IPS-11a (cell line): ENCODE measurements around the gene CSRP1.
"Not testable (repeated sequence)": the region's sequence is repeated elsewhere in the genome, so short reads cannot be mapped to it uniquely, and the experiment has no call there.

Experiments
- H3K4me3 ChIP-seq: one replicate; pipeline ENCODE4 v1.5.1; 2013; ENCODE audit warnings: low read depth, low read length, control low read depth

The CSRP1 gene

GRCh38 chr1:201506557-201507359 is at the start of gene CSRP1:
Gene CSRP1, minus strand, starts transcription at chr1:201507123. Its CDS starts 10,820 bp downstream, at chr1:201496303.
- H3K4me3 ChIP-seq, result peak within 1 kb of the TSS; percentile 49

DNA sequence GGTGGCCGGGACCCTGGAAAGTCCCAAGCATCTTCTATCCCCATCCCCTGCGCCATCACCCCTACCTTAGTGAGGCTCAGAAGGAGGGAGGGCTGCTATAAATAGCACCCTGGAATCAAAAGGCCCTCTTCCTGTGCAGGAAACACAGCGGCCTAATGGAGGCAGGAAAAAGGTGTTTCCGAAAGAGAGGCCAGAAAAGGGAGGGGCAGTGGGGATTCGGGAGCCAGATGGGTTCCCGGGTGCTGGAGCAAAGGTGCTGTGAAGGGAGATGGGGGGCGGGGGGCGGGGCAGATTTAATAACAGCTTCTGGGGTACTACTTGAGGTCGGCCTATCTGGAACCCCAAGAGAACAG is 48.6 kb upstream of the CSRP1 start:
- no peak overlapping the region for H3K4me3 ChIP-seq

DNA sequence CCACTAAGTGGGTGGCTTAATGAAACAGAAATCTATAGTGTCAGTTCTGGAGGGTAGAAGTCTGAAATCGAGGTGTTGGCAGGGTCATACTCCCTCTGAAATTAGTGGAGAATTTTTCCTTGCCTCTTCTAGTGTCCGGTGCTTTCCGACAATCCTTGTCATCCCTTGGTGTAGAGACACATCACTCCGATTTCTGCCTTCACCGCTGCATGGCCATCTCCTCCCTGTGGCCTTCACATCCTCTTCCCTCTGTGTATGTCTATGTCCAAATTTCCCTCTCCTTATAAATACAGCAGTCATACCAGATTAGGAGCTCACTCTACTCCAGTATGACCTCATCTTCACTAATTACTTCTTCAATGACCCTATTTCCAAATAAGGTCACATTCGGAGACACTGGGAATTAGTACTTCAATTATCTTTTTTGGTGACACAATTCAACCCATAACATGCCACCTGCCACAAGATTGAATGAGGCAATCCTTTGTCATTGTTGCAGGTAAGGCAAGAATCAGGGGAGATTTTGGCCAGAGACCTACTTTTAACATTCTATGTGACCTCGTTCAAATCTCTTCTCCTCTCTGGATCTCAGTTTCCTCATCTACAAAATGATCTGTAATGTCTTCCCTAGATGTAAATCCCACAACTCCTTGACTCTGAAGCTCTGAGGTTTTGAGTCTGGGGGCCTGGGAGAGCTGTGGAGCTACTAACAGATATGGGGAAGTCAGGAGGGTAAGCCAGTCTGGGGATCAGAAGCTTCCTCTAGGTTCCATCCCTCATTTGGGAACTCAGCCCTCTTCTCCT is 48.1 kb upstream of the CSRP1 start:
- no peak overlapping the region for H3K4me3 ChIP-seq

- H3K4me3 ChIP-seq, result no peak overlapping the region
Observed at GRCh38 chr1:201554190-201554600, 47.3 kb upstream of the CSRP1 start.

DNA sequence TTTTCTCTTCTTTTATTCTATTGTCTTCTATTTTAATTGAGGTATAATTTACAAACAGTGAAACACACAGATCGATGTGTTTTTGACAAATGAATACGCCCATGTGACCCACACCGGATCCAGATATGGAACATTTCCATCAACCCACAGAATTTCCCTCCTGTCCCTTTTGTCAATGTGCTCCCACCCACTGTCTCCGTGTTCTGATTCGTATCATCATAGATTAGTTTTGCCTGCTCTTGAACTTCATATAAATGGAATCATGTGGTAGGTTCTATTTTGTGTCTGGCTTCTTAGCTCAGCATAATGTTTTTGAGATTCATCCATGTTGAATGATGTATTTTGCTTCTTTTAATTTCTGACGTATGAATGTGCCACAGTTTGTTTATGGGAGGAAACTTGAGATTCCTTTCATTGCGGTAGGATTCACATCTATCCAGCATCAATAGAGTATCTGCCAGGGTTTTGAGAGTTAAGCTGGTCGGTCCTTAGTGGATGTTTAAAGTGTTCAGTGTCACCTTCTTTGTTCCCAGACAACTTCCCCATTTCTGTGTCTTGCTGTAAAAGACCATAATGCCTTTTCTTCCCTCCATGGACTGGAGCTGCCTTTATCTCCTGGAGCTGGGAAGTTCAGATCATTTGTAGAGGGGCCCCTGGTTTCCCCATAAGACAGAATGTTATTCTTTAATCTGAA is 46.7 kb upstream of the CSRP1 start:
- no peak overlapping the region for H3K4me3 ChIP-seq

GRCh38 chr1:201552941-201553351 is 46.0 kb upstream of the CSRP1 start:
- H3K4me3 ChIP-seq, result no peak overlapping the region

DNA sequence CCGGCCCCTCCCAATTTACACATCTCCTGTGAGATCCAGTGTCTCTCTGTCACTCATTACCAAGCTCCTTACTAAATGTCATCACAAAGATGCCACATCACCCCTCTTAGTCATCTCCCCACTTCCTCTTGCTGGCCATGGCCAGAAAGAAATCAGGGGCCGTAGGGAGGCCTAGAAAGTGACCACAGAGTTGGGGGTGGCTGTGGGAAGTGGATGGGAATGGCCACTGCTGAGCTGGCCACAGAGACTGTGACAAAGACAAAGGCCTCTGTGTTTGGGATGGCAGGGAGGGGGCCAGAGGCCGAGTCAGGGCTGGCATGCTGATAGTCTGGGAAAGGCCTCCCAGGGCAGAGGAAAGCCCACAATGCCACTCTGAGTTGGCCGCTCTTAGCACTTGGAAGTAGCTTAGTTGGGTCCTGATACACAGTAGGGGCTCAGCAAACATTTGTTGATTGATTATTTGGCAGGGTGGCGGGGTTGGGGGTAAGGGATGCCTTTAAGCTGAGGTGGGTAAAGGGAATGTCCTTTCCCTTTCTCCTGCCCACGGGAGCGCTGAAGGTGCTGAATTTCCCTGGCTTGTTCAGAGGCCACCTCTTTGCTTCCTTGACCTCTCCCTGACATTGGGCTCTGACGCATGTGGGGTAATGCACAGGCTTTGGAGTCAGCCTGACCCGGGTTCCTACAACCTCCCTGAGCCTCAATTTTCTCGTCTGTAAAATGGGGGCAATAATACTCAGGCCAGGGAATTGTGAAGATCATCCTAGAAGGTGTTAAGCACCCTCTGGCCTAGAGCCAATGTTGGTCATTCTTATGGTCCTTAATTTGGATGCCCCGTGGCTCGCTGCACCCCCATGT is 45.2 kb upstream of the CSRP1 start:
- H3K4me3 ChIP-seq, result no peak overlapping the region

DNA sequence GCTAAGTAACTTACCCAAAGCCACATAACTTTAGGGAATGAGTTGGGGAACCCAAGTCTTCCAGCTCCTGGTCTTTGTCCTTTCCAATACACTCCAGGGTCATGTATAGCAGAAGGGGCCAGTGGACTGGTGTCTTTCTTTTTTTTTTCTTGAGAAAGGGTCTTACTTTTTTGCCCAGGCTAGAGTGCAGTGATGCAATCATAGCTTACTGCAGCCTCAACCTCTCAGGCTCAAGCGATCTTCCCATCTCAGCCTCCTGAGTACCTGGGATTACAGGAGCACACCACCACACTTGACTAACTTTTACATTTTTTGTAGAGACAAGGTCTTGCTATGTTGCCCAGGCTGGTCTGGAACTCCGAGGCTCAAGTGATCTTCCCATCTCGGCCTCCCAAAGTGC is 44.2 kb upstream of the CSRP1 start:
- no peak overlapping the region for H3K4me3 ChIP-seq

DNA sequence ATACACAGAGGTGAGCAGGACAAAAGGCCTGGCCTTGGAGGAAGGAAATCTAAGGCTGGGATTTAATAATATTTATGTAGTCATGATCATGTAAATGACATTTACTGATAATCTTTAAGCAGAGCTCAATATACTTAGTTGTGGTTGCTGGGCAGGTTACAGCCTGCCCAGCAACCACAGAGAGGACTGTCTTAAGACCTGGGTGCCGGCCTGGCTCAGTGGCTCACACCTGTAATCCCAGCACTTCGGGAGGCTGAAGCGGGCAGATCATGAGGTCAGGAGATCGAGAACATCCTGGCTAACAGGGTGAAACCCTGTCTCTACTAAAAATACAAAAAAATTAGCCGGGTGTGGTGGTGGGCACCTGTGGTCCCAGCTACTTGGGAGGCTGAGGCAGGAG is 42.6 kb upstream of the CSRP1 start:
- H3K4me3 ChIP-seq, result not testable (repeated sequence)

- H3K4me3 ChIP-seq, result no peak overlapping the region
Observed at GRCh38 chr1:201545851-201546492, 39.0 kb upstream of the CSRP1 start.

- no peak overlapping the region for H3K4me3 ChIP-seq
Observed at GRCh38 chr1:201544710-201545109, 37.8 kb upstream of the CSRP1 start.

GRCh38 chr1:201543871-201544642 is 37.1 kb upstream of the CSRP1 start:
- H3K4me3 ChIP-seq, result no peak overlapping the region

- no peak overlapping the region for H3K4me3 ChIP-seq
Observed at GRCh38 chr1:201542309-201543035, 35.5 kb upstream of the CSRP1 start.

DNA sequence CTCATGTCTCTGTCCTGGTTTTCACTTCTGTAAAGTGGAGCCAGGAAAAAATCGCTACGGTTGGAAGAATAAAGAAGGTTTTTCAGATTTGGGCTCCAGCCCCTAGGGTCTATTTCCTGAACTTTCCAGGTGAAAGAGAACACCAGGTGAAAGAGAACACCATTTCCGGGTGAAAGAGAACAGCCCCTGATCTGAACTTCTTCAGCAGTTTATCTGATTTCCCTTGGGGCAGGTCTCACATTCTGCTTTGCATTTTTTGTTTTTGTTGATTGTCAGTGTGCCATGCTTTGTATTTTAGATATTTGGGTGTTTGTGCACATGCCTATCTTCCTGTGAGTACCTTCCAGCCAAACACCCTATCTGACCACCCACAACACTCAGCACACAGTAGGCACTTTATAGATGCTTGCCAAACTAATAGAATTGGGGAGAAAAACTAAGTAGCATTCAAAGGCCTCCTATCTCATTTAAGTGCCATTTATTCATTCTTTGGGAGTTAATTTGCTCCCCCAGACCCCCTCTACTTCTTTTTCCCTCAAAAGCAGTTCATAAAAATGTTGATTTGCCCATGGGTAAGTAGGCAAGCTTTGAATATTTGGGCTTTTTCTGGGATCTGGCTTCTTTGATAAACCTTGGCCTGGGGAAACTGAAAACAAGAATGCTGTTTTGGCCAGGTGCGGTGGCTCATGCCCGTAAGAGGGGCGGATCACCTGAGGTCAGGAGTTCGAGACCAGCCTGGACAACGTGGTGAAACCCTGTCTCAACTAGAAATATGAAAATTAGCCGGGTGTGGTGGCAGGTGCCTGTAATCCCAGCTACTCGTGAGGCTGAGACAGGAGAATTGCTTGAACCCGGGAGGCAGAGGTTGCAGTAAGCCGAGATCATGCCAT is 34.2 kb upstream of the CSRP1 start:
- no peak overlapping the region for H3K4me3 ChIP-seq

GRCh38 chr1:201539561-201540431 is 32.9 kb upstream of the CSRP1 start:
- H3K4me3 ChIP-seq, result peak overlapping the region; percentile 63

- peak within 1 kb of the TSS; percentile 63 for H3K4me3 ChIP-seq
Observed at GRCh38 chr1:201538612-201539551, 32.0 kb upstream of the CSRP1 start, which contains the start of gene NAV1. Gene NAV1, plus strand, starts transcription at chr1:201539127. Its CDS starts 83,758 bp downstream, at chr1:201622885.
